ENCODE data around the gene RASL10A.

The RASL10A gene

DNA sequence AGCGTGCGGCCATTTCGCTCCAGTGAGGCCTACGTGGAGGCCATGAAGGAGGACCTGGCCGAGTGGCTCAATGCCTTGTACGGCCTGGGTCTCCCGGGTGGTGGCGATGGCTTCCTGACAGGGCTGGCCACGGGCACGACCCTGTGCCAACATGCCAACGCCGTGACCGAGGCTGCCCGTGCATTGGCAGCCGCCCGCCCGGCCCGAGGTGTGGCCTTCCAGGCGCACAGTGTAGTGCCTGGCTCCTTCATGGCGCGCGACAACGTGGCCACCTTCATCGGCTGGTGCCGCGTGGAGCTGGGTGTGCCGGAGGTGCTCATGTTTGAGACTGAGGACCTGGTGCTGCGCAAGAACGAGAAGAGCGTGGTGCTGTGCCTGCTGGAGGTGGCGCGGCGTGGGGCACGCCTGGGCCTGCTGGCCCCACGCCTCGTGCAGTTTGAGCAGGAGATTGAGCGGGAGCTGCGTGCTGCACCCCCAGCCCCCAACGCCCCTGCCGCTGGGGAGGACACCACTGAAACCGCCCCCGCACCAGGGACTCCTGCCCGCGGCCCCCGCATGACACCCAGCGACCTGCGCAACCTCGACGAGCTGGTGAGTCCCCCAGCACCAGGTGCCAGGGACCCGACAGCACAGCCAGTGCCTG, 7.2 kb downstream of the RASL10A start:
- ATAC-seq = no peak
- H3K36me3 Mint-ChIP-seq (ENCODE audit: low read depth) = no peaks in the 10 kb centered on the region

DNA sequence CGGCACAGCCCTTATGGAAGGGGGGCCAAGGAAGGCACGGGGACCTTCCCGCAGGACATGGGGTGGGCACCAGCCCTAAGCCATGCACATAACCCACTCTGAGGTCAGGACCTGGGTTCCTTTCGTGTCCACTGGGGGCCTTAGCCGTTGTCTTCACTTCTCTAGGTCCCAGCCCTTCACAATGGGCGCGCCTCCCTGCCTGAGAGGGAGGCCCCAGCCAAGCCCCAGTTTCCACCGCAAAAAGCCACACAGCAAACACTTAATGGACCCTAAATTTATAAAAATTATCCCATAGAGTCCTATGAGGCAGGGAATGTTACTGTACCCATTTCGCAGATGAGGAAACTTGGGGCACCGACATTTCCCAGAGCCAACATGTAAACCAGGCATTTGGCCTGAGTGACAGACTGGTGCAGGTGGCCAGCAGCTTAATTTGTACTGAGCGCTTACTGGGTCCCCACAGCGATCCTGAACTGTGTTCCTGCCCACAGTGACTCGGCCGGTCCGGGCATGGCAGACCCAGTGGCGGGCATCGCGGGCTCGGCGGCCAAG, 7.8 kb downstream of the RASL10A start:
- DNase-seq (no peak), ATAC-seq (no peak)
- Mint-ChIP-seq H3K4me3 (peak overlapping the region; percentile 65), H3K9me3 (no peaks in the 10 kb centered on the region), H3K27me3 (peaks cover 29% of the 10 kb centered on the region), H3K27ac (no peak overlapping the region), H3K36me3 (ENCODE audit: low read depth) (no peaks in the 10 kb centered on the region), H3K4me1 (peaks cover 23% of the 10 kb centered on the region)

More for the DNA sequence above, 7.2 kb downstream of the RASL10A start:
- no peak overlapping the region for H3K4me3 Mint-ChIP-seq
- peaks cover 35% of the 10 kb centered on the region for H3K27me3 Mint-ChIP-seq
- H3K9me3 Mint-ChIP-seq = no peaks in the 10 kb centered on the region
- H3K4me1 Mint-ChIP-seq = peaks cover 28% of the 10 kb centered on the region
- DNase-seq = no peak
- H3K27ac Mint-ChIP-seq = no peak overlapping the region

DNA sequence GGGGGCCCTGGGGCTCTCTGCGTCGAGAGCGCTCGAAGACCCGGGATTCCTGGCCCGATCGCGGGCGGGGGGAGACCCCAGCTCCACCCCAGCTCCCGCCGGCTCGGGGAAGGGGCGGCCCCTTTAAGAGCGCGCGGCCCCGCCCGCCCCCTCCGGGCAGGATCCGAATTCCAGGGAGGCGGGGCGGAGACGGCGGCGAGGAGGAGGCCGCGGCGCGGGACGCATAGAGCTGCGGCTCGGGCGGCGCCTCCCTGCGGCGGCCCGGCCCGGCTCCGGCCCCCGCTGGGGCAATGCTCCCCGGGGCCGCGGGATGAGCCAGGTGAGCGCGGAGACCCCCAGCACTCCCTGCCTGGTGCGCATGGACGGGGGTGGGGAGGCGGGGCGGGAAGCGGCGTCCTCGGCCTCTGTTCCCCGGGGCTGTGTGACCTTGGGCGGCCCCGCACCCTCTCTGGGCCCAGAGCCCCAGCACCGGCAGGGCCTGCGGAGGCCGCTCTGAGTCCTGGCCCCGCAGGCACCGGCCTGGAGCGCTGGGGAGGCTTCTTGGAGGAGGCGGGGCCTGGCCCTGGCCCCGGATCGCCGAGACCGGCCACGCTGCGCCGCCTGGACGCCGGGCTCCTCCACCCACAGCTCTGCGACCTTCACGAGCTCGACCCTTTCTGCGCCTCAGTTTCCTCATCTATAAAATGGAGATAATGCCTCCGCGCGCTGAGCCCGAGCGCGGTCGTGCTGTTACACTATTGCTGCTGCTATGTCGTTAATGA, 8.5 kb downstream of the RASL10A start:
- H3K4me3 Mint-ChIP-seq = peak overlapping the region; percentile 65
- H3K36me3 Mint-ChIP-seq (ENCODE audit: low read depth) = no peaks in the 10 kb centered on the region
- no peak overlapping the region for H3K27ac Mint-ChIP-seq
- ATAC-seq (no peak), DNase-seq (no peak)
- H3K9me3 Mint-ChIP-seq = no peaks in the 10 kb centered on the region
- peaks cover 23% of the 10 kb centered on the region for H3K4me1 Mint-ChIP-seq
- peaks cover 24% of the 10 kb centered on the region for H3K27me3 Mint-ChIP-seq

DNA sequence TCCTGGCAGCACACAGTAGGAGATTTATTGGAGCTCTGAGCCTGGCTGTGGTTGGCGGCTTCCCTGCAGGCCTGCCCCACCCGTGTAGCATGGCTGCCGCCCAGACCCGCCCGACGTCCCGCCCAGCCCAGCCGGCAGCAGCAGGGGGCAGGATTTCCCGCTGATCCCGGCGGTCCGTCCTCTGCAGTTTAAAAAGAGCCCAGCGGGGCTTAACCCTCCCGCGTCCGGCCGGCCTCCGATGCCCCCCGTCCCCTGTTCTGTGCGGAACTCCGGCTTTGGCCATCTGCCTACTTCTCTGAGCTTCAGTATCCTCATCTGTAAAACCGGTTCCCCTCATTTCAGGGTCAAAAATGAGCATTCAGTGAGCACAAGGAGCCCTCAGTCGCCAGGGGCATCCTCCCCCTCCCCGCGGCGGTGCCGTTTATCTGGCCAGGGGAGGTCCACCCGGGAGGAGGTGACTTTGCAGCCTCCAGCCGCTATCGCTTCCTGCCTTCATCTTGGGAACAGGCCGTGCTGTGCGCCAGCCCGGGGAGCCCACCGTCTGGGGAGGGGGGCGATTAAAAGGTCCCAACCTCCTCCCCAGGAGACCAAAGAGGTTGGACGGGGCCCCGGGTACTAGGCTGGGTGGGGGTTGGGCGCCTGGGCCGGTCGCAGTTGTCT, 9.2 kb downstream of the RASL10A start, which contains the start of gene GAS2L1:
GAS2L1 (plus strand) TSS at position 476 of the 660 bp plus-strand sequence. CDS start 1,456 bp downstream, outside the sequence.
- peak; percentile 66 for DNase-seq
- ATAC-seq = peak; percentile 22
- Mint-ChIP-seq H3K27ac (no peak within 1 kb of the TSS), H3K36me3 (ENCODE audit: low read depth) (peaks cover 1% of the 10 kb centered on the region), H3K27me3 (peaks cover 23% of the 10 kb centered on the region), H3K4me3 (peak within 1 kb of the TSS; percentile 65), H3K9me3 (no peaks in the 10 kb centered on the region), H3K4me1 (peaks cover 23% of the 10 kb centered on the region)

DNA sequence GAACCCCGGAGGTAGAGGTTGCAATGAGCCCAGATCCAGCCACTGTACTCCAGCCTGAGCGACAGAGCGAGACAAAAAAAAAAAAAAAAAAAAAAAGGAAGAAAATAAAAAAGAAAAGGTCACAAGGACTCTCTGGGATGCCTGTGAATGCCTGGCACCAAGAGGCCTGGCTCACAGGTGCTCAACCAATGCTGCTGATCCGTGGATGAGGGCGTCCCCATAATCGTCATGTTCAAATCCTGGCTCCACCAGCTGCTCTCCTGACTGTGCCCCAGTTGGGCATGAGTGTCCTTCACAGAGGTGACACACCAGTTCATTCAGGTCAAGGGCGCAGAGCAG, 9.7 kb downstream of the RASL10A start:
- no peak for DNase-seq
- ATAC-seq = no peak
- Mint-ChIP-seq H3K27ac (no peak overlapping the region), H3K9me3 (no peaks in the 10 kb centered on the region), H3K4me1 (peaks cover 18% of the 10 kb centered on the region), H3K36me3 (ENCODE audit: low read depth) (peaks cover 6% of the 10 kb centered on the region), H3K4me3 (peak overlapping the region; percentile 59), H3K27me3 (peaks cover 23% of the 10 kb centered on the region)

DNA sequence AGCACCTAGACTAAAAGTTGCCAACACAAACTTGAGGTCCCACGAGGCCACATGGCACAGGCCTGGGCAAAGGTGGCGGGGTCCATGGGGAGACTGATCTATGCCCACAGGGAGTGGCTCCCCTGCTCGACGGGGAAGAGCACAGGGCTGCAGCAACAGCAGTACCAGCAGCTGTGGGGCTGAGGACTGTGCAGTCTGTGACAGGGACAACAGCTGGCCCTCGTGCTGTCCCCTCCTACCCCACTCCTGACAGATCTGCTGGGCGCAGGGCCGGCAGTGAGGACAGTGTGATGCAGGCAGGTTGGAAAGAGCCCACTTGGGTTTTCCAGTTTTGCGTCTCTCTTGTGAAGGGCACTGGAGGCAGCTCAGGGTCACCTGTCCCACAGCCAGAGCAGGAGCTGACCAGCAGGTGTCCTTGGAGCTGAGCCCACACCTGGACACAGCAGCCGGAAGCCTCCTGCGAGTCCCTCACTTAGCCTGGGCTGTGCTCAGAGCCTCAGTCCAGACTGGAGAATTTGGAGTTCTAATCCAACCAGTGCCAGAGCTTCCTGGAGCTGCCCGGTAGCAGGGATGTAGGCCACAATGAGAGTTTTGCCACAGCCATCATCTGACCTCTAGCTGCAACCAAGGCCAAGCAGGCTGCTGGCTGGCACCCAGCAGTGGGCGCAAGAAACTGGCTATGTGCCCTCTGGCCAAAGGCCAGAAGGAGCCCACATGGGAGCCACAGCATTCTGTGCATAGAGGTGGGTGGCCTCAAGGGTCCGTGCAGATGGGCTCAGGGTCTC, 12.6 kb downstream of the RASL10A start:
- H3K4me3 Mint-ChIP-seq = no peak overlapping the region
- DNase-seq (no peak), ATAC-seq (no peak)
- H3K4me1 Mint-ChIP-seq = peaks cover 6% of the 10 kb centered on the region
- no peak overlapping the region for H3K27ac Mint-ChIP-seq
- peaks cover 23% of the 10 kb centered on the region for H3K27me3 Mint-ChIP-seq
- H3K9me3 Mint-ChIP-seq = no peaks in the 10 kb centered on the region
- H3K36me3 Mint-ChIP-seq (ENCODE audit: low read depth) = peaks cover 29% of the 10 kb centered on the region

DNA sequence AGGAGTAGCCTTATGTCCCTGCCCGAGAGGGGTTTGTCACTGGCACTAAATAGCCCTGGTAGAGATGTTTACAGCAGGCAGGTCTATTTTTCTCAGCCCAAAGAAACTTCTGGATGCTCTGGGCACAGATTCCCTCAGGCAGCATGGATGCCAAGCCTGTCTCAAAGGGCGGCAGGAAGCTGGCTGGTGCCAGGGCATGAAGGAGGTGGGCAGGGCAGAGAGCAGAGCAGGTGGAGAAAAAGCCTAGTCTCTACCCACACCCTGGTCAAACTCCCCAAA, 13.2 kb downstream of the RASL10A start:
- Mint-ChIP-seq H3K27me3 (peaks cover 20% of the 10 kb centered on the region), H3K4me3 (no peak overlapping the region), H3K4me1 (peaks cover 5% of the 10 kb centered on the region), H3K36me3 (ENCODE audit: low read depth) (peaks cover 34% of the 10 kb centered on the region), H3K27ac (no peak overlapping the region), H3K9me3 (no peaks in the 10 kb centered on the region)
- DNase-seq (no peak), ATAC-seq (no peak)

DNA sequence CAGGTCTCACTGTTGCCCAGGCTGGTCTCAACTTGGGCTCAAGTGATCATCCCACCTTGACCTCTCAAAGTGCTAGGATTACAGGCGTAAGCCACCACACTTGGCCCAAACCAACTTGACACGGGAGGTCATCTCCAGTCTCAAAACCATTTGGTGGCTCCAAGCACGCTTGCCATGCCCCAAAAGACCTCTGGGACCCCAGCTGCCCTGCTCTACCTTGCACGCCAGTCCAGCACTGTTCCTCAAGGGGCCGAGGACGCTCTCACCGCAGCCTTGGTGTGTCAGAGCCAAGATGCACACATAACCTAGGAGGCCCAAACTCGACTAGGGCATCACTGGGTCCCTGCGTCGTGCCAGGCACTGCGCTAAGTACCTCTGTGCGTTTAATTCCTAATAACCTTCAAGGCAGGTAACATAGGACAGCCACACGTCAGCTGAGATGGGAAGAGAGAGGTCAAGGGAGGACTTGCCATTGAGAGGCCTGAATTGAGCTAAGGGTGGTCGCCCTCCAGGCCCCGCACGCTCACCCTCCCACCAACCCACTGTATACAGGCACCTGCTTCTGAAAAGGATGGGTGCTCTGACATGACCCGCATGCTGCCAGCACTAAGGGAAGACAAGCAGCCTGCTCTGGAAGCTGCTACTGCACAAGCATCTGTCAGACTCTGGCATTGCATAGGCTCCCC, 13.6 kb downstream of the RASL10A start:
- Mint-ChIP-seq H3K9me3 (no peaks in the 10 kb centered on the region), H3K27ac (no peak overlapping the region), H3K36me3 (ENCODE audit: low read depth) (peaks cover 39% of the 10 kb centered on the region), H3K27me3 (peaks cover 19% of the 10 kb centered on the region), H3K4me3 (no peak overlapping the region), H3K4me1 (peaks cover 5% of the 10 kb centered on the region)
- DNase-seq = no peak
- ATAC-seq = no peak

DNA sequence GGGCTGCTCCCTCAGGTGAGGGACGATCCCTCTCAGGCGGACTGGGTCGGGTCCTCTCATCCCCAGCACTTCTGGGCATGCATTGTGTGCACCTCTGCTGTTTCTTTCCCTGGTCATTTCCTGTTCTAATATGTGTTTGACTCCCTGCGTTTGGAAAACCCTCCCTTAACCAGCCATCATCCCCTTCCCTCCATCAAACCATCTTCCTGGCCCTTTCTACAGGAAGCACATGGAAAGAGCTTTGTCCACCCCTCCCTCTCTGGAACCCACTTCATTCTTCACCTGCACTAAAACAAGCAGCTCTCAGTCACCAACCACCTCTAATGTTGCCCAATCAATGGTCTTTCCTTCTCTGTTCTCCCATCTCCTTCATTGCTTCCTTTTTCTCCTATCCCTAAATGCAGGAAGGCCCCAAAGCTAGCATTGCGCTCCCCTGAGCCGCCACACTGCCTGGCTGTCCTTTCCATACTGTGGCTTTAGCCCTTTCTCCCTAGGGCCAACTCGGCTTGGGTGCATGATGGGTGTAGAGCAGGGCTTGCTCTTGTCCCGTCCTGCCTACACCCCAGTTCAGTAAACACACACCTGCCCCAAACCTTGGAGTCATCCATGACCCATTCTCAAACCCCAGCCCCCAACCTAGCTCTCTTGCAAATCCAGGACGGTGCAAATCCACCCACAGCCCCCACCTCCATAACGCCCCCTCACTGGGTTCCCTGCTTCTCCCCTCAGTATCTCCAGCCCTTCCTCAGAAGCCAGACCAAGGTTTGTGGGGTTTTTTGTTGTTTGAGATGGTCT, 14.5 kb downstream of the RASL10A start:
- Mint-ChIP-seq H3K4me1 (peaks cover 2% of the 10 kb centered on the region), H3K9me3 (no peaks in the 10 kb centered on the region), H3K4me3 (no peak overlapping the region), H3K36me3 (ENCODE audit: low read depth) (peaks cover 45% of the 10 kb centered on the region), H3K27me3 (peaks cover 14% of the 10 kb centered on the region), H3K27ac (peak overlapping the region; percentile 67)
- no peak for ATAC-seq
- DNase-seq = no peak

DNA sequence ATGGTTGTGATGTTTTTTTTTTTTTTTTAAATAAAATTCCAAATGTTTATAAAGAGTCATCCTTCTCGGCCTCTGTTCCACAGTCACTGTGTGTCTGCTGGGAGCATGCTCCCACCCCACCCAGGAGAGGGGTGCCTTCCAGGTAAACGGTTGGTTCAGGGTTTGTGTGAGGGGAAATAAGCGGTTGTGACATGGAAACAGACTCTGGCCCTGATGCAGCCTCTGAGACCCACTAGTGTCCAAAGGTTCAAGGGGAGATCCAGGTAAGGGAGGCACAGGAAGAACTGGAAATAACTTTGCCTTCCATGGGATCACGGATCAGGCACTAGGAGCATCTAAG, 15.1 kb downstream of the RASL10A start:
- Mint-ChIP-seq H3K4me1 (no peaks in the 10 kb centered on the region), H3K27ac (no peak overlapping the region), H3K4me3 (no peak overlapping the region), H3K9me3 (no peaks in the 10 kb centered on the region), H3K36me3 (ENCODE audit: low read depth) (peaks cover 51% of the 10 kb centered on the region), H3K27me3 (peaks cover 10% of the 10 kb centered on the region)
- no peak for ATAC-seq
- DNase-seq = no peak

DNA sequence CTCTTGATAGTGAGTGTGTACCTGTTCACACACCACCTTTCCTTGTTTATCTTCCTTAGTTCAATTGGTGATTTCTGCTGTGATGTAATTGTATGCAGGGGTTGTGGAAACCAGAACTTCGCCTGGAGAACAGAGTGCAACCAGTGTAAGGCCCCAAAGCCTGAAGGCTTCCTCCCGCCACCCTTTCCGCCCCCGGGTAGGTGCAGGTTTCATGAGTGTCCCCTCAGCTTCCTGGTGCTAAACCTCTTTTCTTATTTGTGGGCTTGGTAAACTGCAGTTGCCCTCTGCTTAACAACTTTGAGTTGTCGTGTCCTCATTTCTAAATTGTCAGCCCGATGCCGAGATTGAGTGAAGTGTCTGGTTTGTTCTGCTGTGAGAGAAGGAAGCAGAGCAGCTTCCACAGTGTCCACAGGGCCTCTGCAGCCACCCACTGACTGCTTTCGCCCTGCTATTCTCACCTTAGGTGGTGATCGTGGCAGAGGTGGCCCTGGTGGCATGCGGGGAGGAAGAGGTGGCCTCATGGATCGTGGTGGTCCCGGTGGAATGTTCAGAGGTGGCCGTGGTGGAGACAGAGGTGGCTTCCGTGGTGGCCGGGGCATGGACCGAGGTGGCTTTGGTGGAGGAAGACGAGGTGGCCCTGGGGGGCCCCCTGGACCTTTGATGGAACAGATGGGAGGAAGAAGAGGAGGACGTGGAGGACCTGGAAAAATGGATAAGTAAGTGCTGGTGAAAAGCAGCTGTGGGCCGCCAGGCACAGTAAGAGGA, 16.2 kb downstream of the RASL10A start:
- Mint-ChIP-seq H3K36me3 (ENCODE audit: low read depth) (peaks cover 60% of the 10 kb centered on the region), H3K4me3 (no peak overlapping the region), H3K27me3 (peaks cover 2% of the 10 kb centered on the region), H3K27ac (no peak overlapping the region), H3K9me3 (no peaks in the 10 kb centered on the region), H3K4me1 (no peaks in the 10 kb centered on the region)
- no peak for DNase-seq
- no peak for ATAC-seq

DNA sequence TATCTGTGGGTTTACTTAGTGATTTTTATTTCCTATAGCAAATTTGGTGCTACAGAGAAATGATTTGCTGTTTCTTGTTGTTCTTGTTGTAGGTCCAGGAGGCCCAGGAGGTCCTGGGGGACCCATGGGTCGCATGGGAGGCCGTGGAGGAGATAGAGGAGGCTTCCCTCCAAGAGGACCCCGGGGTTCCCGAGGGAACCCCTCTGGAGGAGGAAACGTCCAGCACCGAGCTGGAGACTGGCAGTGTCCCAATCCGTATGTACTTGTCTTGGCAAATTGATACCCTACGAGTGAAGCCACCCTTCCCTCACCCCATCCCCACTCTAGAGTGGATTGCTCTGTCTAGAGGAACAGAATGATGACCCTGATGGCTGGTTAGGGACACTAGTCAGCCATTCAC, 16.9 kb downstream of the RASL10A start:
- H3K27me3 Mint-ChIP-seq = no peaks in the 10 kb centered on the region
- no peak overlapping the region for H3K4me3 Mint-ChIP-seq
- H3K36me3 Mint-ChIP-seq (ENCODE audit: low read depth) = peaks cover 66% of the 10 kb centered on the region
- no peaks in the 10 kb centered on the region for H3K9me3 Mint-ChIP-seq
- DNase-seq (no peak), ATAC-seq (no peak)
- no peak overlapping the region for H3K27ac Mint-ChIP-seq
- no peaks in the 10 kb centered on the region for H3K4me1 Mint-ChIP-seq

DNA sequence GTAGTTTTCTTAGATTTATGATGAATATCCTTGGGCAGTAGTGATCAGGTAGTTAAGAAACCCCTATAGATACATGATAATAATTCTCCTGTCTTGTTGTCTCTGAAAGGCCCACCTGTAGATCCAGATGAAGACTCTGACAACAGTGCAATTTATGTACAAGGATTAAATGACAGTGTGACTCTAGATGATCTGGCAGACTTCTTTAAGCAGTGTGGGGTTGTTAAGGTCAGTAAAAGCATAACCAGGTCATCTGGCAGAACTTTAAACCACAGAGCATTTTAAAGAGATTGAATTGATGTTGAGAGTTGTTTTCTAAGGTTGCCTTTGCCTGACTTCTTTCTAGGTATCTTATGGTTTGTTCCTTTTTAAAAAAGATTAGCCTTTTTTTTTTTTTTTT, 23.1 kb downstream of the RASL10A start:
- Mint-ChIP-seq H3K36me3 (ENCODE audit: low read depth) (peaks cover 85% of the 10 kb centered on the region), H3K27me3 (no peaks in the 10 kb centered on the region), H3K27ac (peak overlapping the region; percentile 18), H3K4me3 (no peak overlapping the region), H3K4me1 (peaks cover under 1% of the 10 kb centered on the region), H3K9me3 (no peaks in the 10 kb centered on the region)
- no peak for ATAC-seq
- DNase-seq = no peak

All from activated naive CD8-positive, alpha-beta T cell treated with anti-CD3 and anti-CD28 coated beads, Interleukin-2, amount 50 U/mL, for 24 hours (primary cell).